ENCODE measurements around the gene PRDX1. TPM values are rescaled to one million over a fixed set of nuclear protein-coding genes. Genes with fewer than 3 reads are reported as not detected.
"Not testable (repeated sequence)": the region's sequence is repeated elsewhere in the genome, so short reads cannot be mapped to it uniquely, and the experiment has no call there.

Gene PRDX1
- total and polyA plus RNA-seq, 2 of the 8 experiments (the other 6 are each of a cell fraction or from before 2014, with no cell fraction given) = 1,165 to 1,418 TPM

- Histone ChIP-seq H3K79me2 (ENCODE audit: control insufficient read depth in 1 of 2, insufficient read depth in 2 of 2, low read length in 2 of 2) (peaks cover 30 to 61% of the 10 kb centered on the region in 2 experiments), H4K20me1 (replicated peaks in 1 of 2; ENCODE audit: control insufficient read depth in 1 of 2, insufficient read depth in 2 of 2, low read length in 2 of 2) (peaks cover 20 to 29% of the 10 kb centered on the region in 2 experiments), H3K4me3 (ENCODE audit: extremely low read depth in 1 of 4, insufficient read depth in 2 of 4, low read depth in 3 of 4, low read length in 4 of 4) (peak overlapping the region in 2 of 4 experiments; percentile 25 to 100; a peak in 4 of 8 replicates), H3K36me3 (ENCODE audit: control insufficient read depth in 2 of 4, insufficient read depth in 4 of 4, low read length in 3 of 4) (peaks cover 17 to 49% (median 34%) of the 10 kb centered on the region in 4 experiments), H3K4me1 (replicated peaks in 1 of 4; ENCODE audit: control insufficient read depth in 3 of 4, insufficient read depth in 4 of 4, low read length in 3 of 4) (peaks cover 2 to 12% (median 3%) of the 10 kb centered on the region in 4 experiments; a peak in 4 of 7 replicates), H3K4me2 (ENCODE audit: insufficient read depth in 1 of 2, low read depth in 2 of 2, low read length in 2 of 2) (peak overlapping the region; percentile 44 to 90)
- POLR2A ChIA-PET (ENCODE audit: partially characterized antibody) = interaction anchor here (0.7 to 13.3 kb wide), 11 partner anchors 14 to 179 kb away, joined by 3 to 741 read pairs (median 8); partner anchors contain the start of genes AKR1A1, CCDC163, MMACHC and MUTYH
- H3K79me1 ChIP-seq (ENCODE audit: low read depth, low read length); H2BK5ac ChIP-seq (ENCODE audit: low read depth, low read length); H4K8ac ChIP-seq (ENCODE audit: extremely low read depth, insufficient read depth, low read length); H3K56ac ChIP-seq (replicated peaks; ENCODE audit: insufficient read length, low read depth, low read length); H3K18ac ChIP-seq (ENCODE audit: extremely low read depth, low read length); H4K91ac ChIP-seq (replicated peaks; ENCODE audit: insufficient read length, low read length); H2BK120ac ChIP-seq (replicated peaks; ENCODE audit: low read depth, low read length); H4K5ac ChIP-seq (ENCODE audit: insufficient read length, low read depth, low read length); H3K9me3 ChIP-seq (ENCODE audit: insufficient read depth in 2 of 2, low read depth in 1 of 2, low read length in 1 of 2); H3K23ac ChIP-seq (ENCODE audit: insufficient read length); H3K14ac ChIP-seq (ENCODE audit: insufficient read length); FAIRE-seq; H2BK15ac ChIP-seq (ENCODE audit: low read length); H2AFZ ChIP-seq (ENCODE audit: low read length); H3K23me2 ChIP-seq (ENCODE audit: low read depth, low read length); H3K9ac ChIP-seq (replicated peaks in 1 of 4; ENCODE audit: extremely low read depth in 1 of 4, low read depth in 3 of 4, low read length in 3 of 4); H2BK20ac ChIP-seq (ENCODE audit: low read length); DNase-seq (ENCODE audit: low read depth in 1 of 2, low spot score in 2 of 2); H3K27me3 ChIP-seq (replicated peaks in 1 of 4; ENCODE audit: control insufficient read depth in 3 of 4, extremely low read depth in 1 of 4, insufficient read depth in 3 of 4, low read length in 3 of 4); H2BK12ac ChIP-seq (ENCODE audit: low read depth, low read length); H2AK5ac ChIP-seq (ENCODE audit: low read depth, low read length); H3K27ac ChIP-seq (ENCODE audit: low read depth, low read length); H3K4ac ChIP-seq (replicated peaks; ENCODE audit: insufficient read length, low read depth, low read length): not testable (repeated sequence)
- CTCF ChIA-PET (ENCODE audit: partially characterized antibody) = interaction anchor here (0.6 to 5.4 kb wide), 2 partner anchors 50 to 162 kb away, joined by 3 to 53 read pairs; no protein-coding TSS in a partner anchor
- 84% methylated on average over 14 of the region's 16 CpGs; no CpG with 5 or more reads in 1 of the 2 experiments for WGBS, 2 experiments (ENCODE audit: extremely low coverage in 1 of 2, insufficient coverage in 1 of 2, insufficient read length in 1 of 2, insufficient replicate concordance in 2 of 2, low coverage in 1 of 2, low lambda C conversion rate in 2 of 2, missing lambda C conversion rate in 1 of 2)
Measured at GRCh38 chr1:45519774-45520173, 1.9 kb downstream of the PRDX1 start.

Measured in H1 (cell line).